IPS-20b (cell line): ENCODE data around the gene SUPT20H.
"Not testable (repeated sequence)": the region's sequence is repeated elsewhere in the genome, so short reads cannot be mapped to it uniquely, and the experiment has no call there.

Experiments used
- H3K27ac ChIP-seq: one replicate; pipeline ENCODE4 v1.5.1; 2013; ENCODE audit warnings: low read length
- H3K27me3 ChIP-seq: 2 replicates; pipeline ENCODE4 v1.6.1; 2013; ENCODE audit warnings: mild to moderate bottlenecking, low read length, inconsistent platforms; ENCODE audit not compliant: insufficient read depth
- H3K36me3 ChIP-seq: 2 replicates; pipeline ENCODE4 v1.6.1; 2013; ENCODE audit warnings: low read depth, mild to moderate bottlenecking, inconsistent platforms, low read length, moderate library complexity; ENCODE audit not compliant: insufficient read depth
- H3K4me1 ChIP-seq: 2 replicates; pipeline ENCODE4 v1.6.1; 2013; ENCODE audit warnings: mild to moderate bottlenecking, control low read depth, inconsistent platforms, low read length, moderate library complexity; ENCODE audit not compliant: insufficient read depth
- H3K4me3 ChIP-seq: 2 replicates; pipeline ENCODE4 v1.5.1; 2013; ENCODE audit warnings: mild to moderate bottlenecking, low read length, inconsistent platforms
- H3K9ac ChIP-seq: 2 replicates; pipeline ENCODE4 v1.6.1; 2013; ENCODE audit warnings: low read depth, mild to moderate bottlenecking, inconsistent platforms, low read length, moderate library complexity
- H3K9me3 ChIP-seq: 2 replicates; pipeline ENCODE4 v1.6.1; 2013; ENCODE audit warnings: mild to moderate bottlenecking, low read depth, low read length, inconsistent platforms; ENCODE audit not compliant: insufficient read depth

SUPT20H gene

DNA sequence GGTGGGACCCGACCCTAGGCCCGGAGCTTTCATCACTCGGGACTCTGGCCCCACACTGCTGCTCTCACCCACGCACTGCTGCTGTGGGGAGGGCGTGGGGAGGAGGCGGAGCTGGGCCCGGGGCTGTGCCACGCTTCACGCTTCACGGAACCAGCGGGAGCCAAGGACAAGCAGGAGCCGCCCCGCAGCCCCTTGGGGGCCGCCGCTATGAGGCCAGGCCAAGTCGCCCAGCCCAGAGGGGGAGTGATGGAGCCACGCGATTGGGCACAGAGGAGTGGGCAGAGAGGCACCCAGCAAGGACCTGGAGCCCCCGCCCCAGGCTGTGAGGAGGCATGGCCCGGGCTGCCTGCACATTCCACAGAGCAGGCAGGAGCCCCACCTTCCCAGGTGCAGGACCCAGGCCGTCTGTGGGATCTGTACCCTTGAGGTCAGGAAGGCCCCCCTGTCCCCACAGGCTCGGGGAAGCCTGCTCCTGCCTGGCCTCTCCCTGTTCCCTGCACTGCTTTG lies 10.2 kb upstream of the SUPT20H start:
- Histone ChIP-seq H3K36me3 (no peaks in the 10 kb centered on the region), H3K9ac (no peak overlapping the region), H3K9me3 (no peaks in the 10 kb centered on the region), H3K27ac (no peak overlapping the region), H3K27me3 (no peaks in the 10 kb centered on the region), H3K4me3 (no peak overlapping the region), H3K4me1 (peaks cover 16% of the 10 kb centered on the region)

DNA sequence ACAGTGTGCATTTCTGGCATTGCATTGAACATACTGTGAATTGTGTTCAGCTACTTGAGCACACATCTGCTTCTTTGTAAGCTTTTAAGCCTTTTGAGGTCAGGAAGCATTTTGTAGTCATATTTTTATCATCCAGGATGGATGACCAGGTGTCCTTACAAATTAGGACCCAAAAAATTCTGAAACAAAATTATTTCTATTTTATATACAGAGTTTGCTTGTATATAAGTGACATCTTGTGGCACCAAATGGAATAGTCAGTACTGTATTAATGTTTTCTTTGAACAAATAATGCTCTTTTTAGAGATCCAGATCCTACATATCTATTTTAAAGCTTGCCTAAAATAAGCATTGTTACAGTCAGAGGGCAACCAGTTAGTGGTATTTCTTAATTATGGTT lies 9.5 kb upstream of the SUPT20H start:
- Histone ChIP-seq H3K4me1 (peaks cover 16% of the 10 kb centered on the region), H3K27ac (no peak overlapping the region), H3K36me3 (no peaks in the 10 kb centered on the region), H3K9ac (no peak overlapping the region), H3K9me3 (no peaks in the 10 kb centered on the region), H3K27me3 (no peaks in the 10 kb centered on the region), H3K4me3 (no peak overlapping the region)

- Histone ChIP-seq H3K27me3 (no peaks in the 10 kb centered on the region), H3K27ac (no peak overlapping the region)
Measured at GRCh38 chr13:37067874-37068273, 8.4 kb upstream of the SUPT20H start.

DNA sequence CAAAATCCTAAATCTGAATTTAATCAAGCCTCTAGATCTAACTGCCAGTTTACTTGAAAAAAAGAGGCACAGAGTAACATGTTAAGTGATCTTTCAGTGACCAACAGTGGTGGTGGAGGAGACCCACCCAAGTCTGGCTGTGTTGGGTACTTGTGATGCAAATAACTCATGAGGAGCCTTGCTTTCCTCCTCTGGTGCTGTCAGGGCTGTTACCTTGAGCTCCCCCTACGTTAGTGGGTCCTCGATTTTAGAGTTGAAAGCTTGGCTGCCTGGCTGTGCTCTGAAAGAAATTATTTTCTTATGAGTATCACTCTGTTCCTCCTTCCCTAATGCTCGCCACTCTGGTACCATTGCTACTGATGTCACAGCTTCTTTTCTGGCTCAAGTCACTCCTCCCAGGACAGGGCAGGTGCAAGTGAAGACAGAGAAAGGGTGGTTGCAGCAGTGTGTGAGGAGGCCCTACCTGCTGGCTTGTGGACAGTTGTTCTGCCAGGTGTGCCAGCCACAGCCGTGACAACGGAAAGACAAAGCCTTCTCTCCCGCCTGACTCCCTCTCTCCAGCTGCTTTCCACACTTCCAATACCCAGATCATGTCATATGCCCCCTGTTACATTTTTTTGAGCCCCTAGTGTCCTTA lies 6.5 kb upstream of the SUPT20H start:
- Histone ChIP-seq H3K27ac (no peak overlapping the region), H3K27me3 (no peaks in the 10 kb centered on the region), H3K9ac (no peak overlapping the region), H3K9me3 (no peaks in the 10 kb centered on the region), H3K4me3 (no peak overlapping the region), H3K36me3 (no peaks in the 10 kb centered on the region), H3K4me1 (peaks cover 16% of the 10 kb centered on the region)

More at GRCh38 chr13:37067874-37068273, 8.4 kb upstream of the SUPT20H start:
- no peaks in the 10 kb centered on the region for H3K36me3 ChIP-seq
- H3K9me3 ChIP-seq, result no peaks in the 10 kb centered on the region
- H3K9ac ChIP-seq, result no peak overlapping the region
- H3K4me3 ChIP-seq, result no peak overlapping the region
- peaks cover 16% of the 10 kb centered on the region for H3K4me1 ChIP-seq

GRCh38 chr13:37059848-37060192 lies 332 bp upstream of the SUPT20H start:
- no peaks in the 10 kb centered on the region for H3K9me3 ChIP-seq
- H3K27me3 ChIP-seq, result no peaks in the 10 kb centered on the region
- peaks cover 1% of the 10 kb centered on the region; the same call in 1 of the 2 replicates for H3K4me1 ChIP-seq
- H3K27ac ChIP-seq, result no peak overlapping the region
- H3K4me3 ChIP-seq, result peak overlapping the region; percentile 80
- peak overlapping the region; percentile 51; the same call in 1 of the 2 replicates for H3K9ac ChIP-seq
- peaks cover 5% of the 10 kb centered on the region for H3K36me3 ChIP-seq

DNA sequence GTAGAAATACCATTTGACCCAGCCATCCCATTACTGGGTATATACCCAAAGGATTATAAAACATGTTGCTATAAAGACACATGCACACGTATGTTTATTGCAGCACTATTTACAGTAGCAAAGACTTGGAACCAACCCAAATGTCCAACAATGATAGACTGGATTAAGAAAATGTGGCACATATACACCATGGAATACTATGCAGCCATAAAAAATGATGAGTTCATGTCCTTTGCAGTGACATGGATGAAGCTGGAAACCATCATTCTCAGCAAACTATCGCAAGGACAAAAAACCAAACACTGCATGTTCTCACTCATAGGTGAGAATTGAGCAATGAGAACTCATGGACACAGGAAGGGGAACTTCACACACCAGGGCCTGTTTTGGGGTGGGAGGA lies 3.3 kb downstream of the SUPT20H start:
- not testable (repeated sequence) for H3K9ac ChIP-seq, H3K9me3 ChIP-seq, H3K4me3 ChIP-seq, H3K36me3 ChIP-seq, H3K27ac ChIP-seq, H3K27me3 ChIP-seq, H3K4me1 ChIP-seq

DNA sequence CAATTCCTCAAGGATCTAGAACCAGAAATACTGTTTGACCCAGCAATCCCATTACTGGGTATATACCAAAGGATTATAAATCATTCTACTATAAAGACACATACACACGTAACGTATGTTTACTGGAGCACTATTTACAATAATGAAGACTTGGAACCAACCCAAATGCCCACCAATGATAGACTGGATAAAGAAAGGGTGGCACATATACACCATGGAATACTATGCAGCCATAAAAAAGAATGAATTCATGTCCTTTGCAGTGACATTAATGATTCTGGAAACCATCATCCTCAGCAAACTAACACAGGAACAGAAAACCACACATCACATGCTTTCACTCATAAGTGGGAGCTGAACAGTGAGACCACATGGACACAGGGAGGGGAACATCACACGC lies 6.4 kb downstream of the SUPT20H start:
- H3K36me3 ChIP-seq, result peaks cover 31% of the 10 kb centered on the region
- H3K4me3 ChIP-seq, H3K4me1 ChIP-seq, H3K27me3 ChIP-seq, H3K9ac ChIP-seq, H3K9me3 ChIP-seq, H3K27ac ChIP-seq: not testable (repeated sequence)

DNA sequence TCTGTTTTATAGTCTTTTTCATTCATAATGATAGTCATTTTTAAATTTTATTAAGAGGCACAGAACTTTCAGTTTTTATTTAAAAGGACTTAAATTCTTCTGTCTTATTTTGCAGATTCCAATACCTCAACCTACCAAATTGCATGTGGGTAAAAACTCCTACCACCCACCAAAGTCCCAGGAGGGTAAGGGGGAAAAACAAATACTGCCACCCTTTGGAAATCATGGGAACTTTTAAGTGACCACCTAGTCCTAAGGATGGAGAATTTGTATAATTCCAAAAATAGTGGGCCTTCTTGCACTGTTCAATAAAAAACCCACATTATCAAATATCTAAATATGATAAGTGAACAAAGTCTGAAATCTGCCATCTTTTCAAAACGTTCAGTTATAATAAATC lies 9.7 kb downstream of the SUPT20H start:
- Histone ChIP-seq H3K9ac (no peak overlapping the region), H3K4me1 (no peaks in the 10 kb centered on the region), H3K9me3 (no peaks in the 10 kb centered on the region), H3K27ac (no peak overlapping the region), H3K27me3 (no peaks in the 10 kb centered on the region), H3K36me3 (peaks cover 59% of the 10 kb centered on the region), H3K4me3 (no peak overlapping the region)

DNA sequence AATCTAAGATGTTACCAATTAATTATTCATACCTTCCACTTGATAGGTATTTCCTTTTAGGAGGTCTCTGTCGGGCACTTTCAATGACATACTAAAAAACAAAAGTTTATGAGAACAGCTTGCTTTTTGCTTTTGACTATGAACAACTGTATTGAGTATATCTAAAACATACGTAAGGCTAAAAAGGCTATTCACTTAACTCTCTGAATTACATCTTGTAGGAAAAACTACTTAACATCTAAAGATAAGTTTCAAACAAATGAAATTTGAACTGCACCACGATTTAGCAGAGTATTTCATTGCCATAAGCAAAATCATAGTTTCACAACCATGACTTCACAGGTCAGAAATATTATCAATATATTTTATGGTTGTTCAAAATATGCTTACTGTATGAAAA lies 11.6 kb downstream of the SUPT20H start:
- no peaks in the 10 kb centered on the region for H3K4me1 ChIP-seq
- H3K4me3 ChIP-seq, result no peak overlapping the region
- H3K27ac ChIP-seq, result no peak overlapping the region
- H3K36me3 ChIP-seq, result peaks cover 78% of the 10 kb centered on the region
- H3K9me3 ChIP-seq, result no peaks in the 10 kb centered on the region
- no peak overlapping the region for H3K9ac ChIP-seq
- no peaks in the 10 kb centered on the region for H3K27me3 ChIP-seq

DNA sequence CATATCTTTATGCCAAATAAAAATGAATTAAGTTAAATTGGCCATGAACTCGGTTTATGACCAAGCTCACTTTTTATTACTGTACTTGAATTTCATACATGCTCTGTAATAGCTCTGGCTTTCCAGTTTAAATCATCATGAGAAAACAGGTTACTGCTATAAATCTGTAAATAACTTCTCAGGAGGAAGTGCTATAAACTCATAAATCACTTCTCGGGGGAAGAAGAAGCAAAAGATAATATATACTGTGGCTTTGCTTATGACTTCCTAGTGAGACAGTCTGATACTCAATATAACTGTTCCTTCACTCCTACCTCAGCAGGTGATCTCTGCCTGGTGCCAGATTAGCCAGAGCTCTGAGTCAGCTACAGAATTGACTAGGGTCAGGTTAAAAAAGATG lies 12.5 kb downstream of the SUPT20H start:
- H3K9me3 ChIP-seq, result no peaks in the 10 kb centered on the region
- no peaks in the 10 kb centered on the region for H3K4me1 ChIP-seq
- peaks cover 86% of the 10 kb centered on the region for H3K36me3 ChIP-seq
- H3K27ac ChIP-seq, result no peak overlapping the region
- no peaks in the 10 kb centered on the region for H3K27me3 ChIP-seq
- H3K4me3 ChIP-seq, result no peak overlapping the region
- no peak overlapping the region for H3K9ac ChIP-seq

DNA sequence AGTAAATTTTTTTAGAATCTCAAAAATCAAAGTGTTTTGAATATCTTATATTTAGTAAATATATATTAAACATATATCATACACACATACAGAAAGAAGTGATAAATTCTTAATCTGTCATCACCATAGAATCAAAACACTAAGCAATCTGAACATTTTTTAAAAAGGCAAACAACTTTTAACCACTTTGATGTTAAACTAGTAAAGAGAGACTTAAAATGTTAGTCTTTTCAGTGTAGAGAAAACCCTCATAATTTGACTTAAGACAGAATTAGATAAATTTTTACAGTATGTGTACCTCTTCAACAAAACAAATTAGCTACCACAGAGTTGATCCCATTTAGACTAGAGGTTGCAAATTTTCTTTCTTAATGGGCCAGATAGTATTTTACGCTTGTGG lies 13.4 kb downstream of the SUPT20H start:
- Histone ChIP-seq H3K36me3 (peaks cover 92% of the 10 kb centered on the region), H3K27me3 (no peaks in the 10 kb centered on the region), H3K4me3 (no peak overlapping the region), H3K9me3 (no peaks in the 10 kb centered on the region), H3K9ac (no peak overlapping the region), H3K27ac (no peak overlapping the region), H3K4me1 (no peaks in the 10 kb centered on the region)

DNA sequence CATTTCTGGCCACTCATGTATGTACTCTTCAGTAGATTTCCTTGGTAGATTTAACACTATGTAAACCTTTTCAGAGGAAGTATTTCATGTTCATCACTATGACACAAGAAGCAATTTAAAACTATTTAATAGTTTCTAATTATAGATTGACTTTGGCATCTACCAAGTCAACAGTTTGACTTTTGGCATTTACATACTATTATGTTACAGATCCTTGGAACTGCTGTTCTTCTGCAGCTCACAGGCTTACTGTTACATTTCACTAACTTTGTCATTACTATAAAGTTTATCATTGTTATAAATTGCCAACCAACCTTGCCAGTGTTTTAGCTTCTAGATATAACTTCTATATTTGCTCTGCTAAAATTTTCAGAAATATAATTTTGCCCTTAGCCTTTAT lies 18.7 kb downstream of the SUPT20H start:
- Histone ChIP-seq H3K27ac (no peak overlapping the region), H3K4me3 (no peak overlapping the region), H3K4me1 (no peaks in the 10 kb centered on the region), H3K9me3 (no peaks in the 10 kb centered on the region), H3K27me3 (no peaks in the 10 kb centered on the region), H3K36me3 (peaks cover 100% of the 10 kb centered on the region), H3K9ac (no peak overlapping the region)
